Neural cell (in vitro differentiated cells): Measurements from ENCODE around the gene RWDD4. TPM values are rescaled to one million over a fixed set of nuclear protein-coding genes. Genes with fewer than 3 reads are reported as not detected.

ENCODE experiments used
- H2AFZ ChIP-seq: fragments of 200-600, 300-800 bp; sonication (generic), shearing (Covaris generic); 2 replicates; pipeline ENCODE4 v1.6.0; 2014; ENCODE audit warnings: low read depth, mild to moderate bottlenecking, antibody characterized with exemption, low read length, moderate library complexity
- H3F3A ChIP-seq: fragments of 200-600 bp; shearing (Covaris generic); 2 replicates; pipeline ENCODE4 v1.6.1; 2016; ENCODE audit warnings: mild to moderate bottlenecking, moderate library complexity, mixed read lengths, antibody characterized with exemption, low read length; ENCODE audit not compliant: insufficient read depth, poor library complexity, severe bottlenecking
- H3K27ac ChIP-seq: fragments of 200-600, 300-800 bp; sonication (generic), shearing (Covaris generic); 2 replicates; pipeline ENCODE4 v1.5.1; 2014; ENCODE audit warnings: mild to moderate bottlenecking, low read length, moderate library complexity
- H3K27me3 ChIP-seq: fragments of 300-800, 200-600 bp; sonication (generic), shearing (Covaris generic); 2 replicates; pipeline ENCODE4 v1.6.0; 2014; ENCODE audit warnings: mild to moderate bottlenecking, low read depth, low read length, moderate library complexity; ENCODE audit not compliant: insufficient read depth
- H3K36me3 ChIP-seq: fragments of 300-800, 200-600 bp; sonication (generic), shearing (Covaris generic); 2 replicates; pipeline ENCODE4 v1.5.1; 2014; ENCODE audit warnings: mild to moderate bottlenecking, antibody characterized with exemption, low read length, moderate library complexity; ENCODE audit not compliant: insufficient read depth
- H3K4me2 ChIP-seq: fragments of 300-800, 200-600 bp; sonication (generic), shearing (Covaris generic); 2 replicates; pipeline ENCODE4 v1.6.0; 2014; ENCODE audit warnings: mild to moderate bottlenecking, low read length
- H3K4me3 ChIP-seq: fragments of 300-800, 200-600 bp; sonication (generic), shearing (Covaris generic); 2 replicates; pipeline ENCODE4 v1.5.1; 2014; ENCODE audit warnings: mild to moderate bottlenecking, low read length, moderate library complexity
- H3K79me2 ChIP-seq: fragments of 200-600 bp; shearing (Covaris generic); replicated peaks from 2 replicates; pipeline ENCODE4 v1.6.0; 2014; ENCODE audit warnings: mild to moderate bottlenecking, low read length, moderate library complexity; ENCODE audit not compliant: insufficient read depth
- H3K9ac ChIP-seq: fragments of 300-800, 200-600 bp; sonication (generic), shearing (Covaris generic); 2 replicates; pipeline ENCODE4 v1.6.1; 2016; ENCODE audit warnings: mild to moderate bottlenecking, low read length, mixed read lengths
- H3K9me2 ChIP-seq: fragments of 200-600 bp; shearing (Covaris generic); 2 replicates; pipeline ENCODE4 v1.6.1; 2016; ENCODE audit warnings: mild to moderate bottlenecking, low read length, mixed read lengths; ENCODE audit not compliant: insufficient read depth
- H3K9me3 ChIP-seq: fragments of 200-600, 300-800 bp; sonication (generic), shearing (Covaris generic); 2 replicates; pipeline ENCODE4 v1.6.1; 2016; ENCODE audit warnings: mild to moderate bottlenecking, mixed run types, low read length, moderate library complexity, mixed read lengths
- H4K20me1 ChIP-seq: fragments of 200-600 bp; shearing (Covaris generic); 2 replicates; pipeline ENCODE4 v1.6.1; 2016; ENCODE audit warnings: mild to moderate bottlenecking, mixed run types; ENCODE audit not compliant: insufficient read depth
- CTCF ChIP-seq: fragments of 450-650 bp; IDR thresholded peaks from 2 replicates; pipeline ENCODE4 v1.5.1; 2014; ENCODE audit warnings: antibody characterized with exemption, mild to moderate bottlenecking, moderate library complexity; ENCODE audit not compliant: poor library complexity, severe bottlenecking
- EP300 ChIP-seq: fragments of 450-650 bp; conservative IDR thresholded peaks from 2 replicates; pipeline ENCODE4 v1.6.1; 2014; ENCODE audit warnings: antibody characterized with exemption, mild to moderate bottlenecking, moderate library complexity; ENCODE audit not compliant: poor library complexity, severe bottlenecking
- EZH2 ChIP-seq: fragments of 200-600, 300-800 bp; shearing (Covaris generic), sonication (generic); IDR thresholded peaks from 2 replicates; pipeline ENCODE4 v1.6.1; 2014; ENCODE audit warnings: antibody characterized with exemption, low read length, borderline replicate concordance, mild to moderate bottlenecking; ENCODE audit not compliant: insufficient read depth, poor library complexity, severe bottlenecking
- MXI1 ChIP-seq: fragments of 450-650 bp; conservative IDR thresholded peaks from 2 replicates; pipeline ENCODE4 v1.6.1; 2014; ENCODE audit warnings: antibody characterized with exemption, mild to moderate bottlenecking; ENCODE audit not compliant: poor library complexity, severe bottlenecking
- POLR2AphosphoS5 ChIP-seq: IDR thresholded peaks from 2 replicates; pipeline ENCODE4 v1.6.1; 2012
- RAD21 ChIP-seq: fragments of 450-650 bp; conservative IDR thresholded peaks from 2 replicates; pipeline ENCODE4 v1.6.1; 2014; ENCODE audit warnings: antibody characterized with exemption, mild to moderate bottlenecking, moderate library complexity
- REST ChIP-seq: IDR thresholded peaks from 2 replicates; pipeline ENCODE4 v1.6.1; 2012; ENCODE audit warnings: borderline replicate concordance
- SMC3 ChIP-seq: fragments of 450-650 bp; conservative IDR thresholded peaks from 2 replicates; pipeline ENCODE4 v1.6.1; 2014; ENCODE audit warnings: antibody characterized with exemption, mild to moderate bottlenecking, moderate library complexity; ENCODE audit not compliant: poor library complexity
- TAF1 ChIP-seq: IDR thresholded peaks from 2 replicates; pipeline ENCODE4 v1.6.1; 2012; ENCODE audit warnings: low read depth
- polyA plus RNA-seq: library from polyadenylated mRNA; depleted of rRNA; stranded (reverse); fragments of >200 nt; gene quantifications from 2 replicates; pipeline ENCODE4 v1.2.3, GENCODE V29; 2014

The RWDD4 gene
- polyA plus RNA-seq, 1 donor from 2014 or later, result 68.2 TPM

GRCh38 chr4:183610613-183611012 lies 48.4 kb downstream of the RWDD4 start:
- Histone ChIP-seq H3K9ac (no peak overlapping the region), H3K4me3 (no peak overlapping the region), H4K20me1 (no peaks in the 10 kb centered on the region), H2AFZ (no peak overlapping the region), H3K4me2 (no peak overlapping the region), H3K36me3 (no peaks in the 10 kb centered on the region), H3K9me3 (no peaks in the 10 kb centered on the region), H3K27me3 (no peaks in the 10 kb centered on the region), H3K9me2 (no peaks in the 10 kb centered on the region), H3K27ac (no peak overlapping the region), H3F3A (no peaks in the 10 kb centered on the region), H3K79me2 (no peaks in the 10 kb centered on the region)
- TF ChIP-seq RAD21, result no peak
- TF ChIP-seq MXI1, result no peak
- TF ChIP-seq CTCF, result no peak
- no peak for TF ChIP-seq EZH2
- no peak for TF ChIP-seq SMC3

GRCh38 chr4:183610033-183610432 lies 49.0 kb downstream of the RWDD4 start:
- Histone ChIP-seq H3K4me2 (no peak overlapping the region), H3K36me3 (no peaks in the 10 kb centered on the region), H3K79me2 (no peaks in the 10 kb centered on the region), H3K4me3 (no peak overlapping the region), H2AFZ (no peak overlapping the region), H4K20me1 (no peaks in the 10 kb centered on the region), H3K9me2 (no peaks in the 10 kb centered on the region), H3K9ac (no peak overlapping the region), H3F3A (no peaks in the 10 kb centered on the region), H3K27ac (no peak overlapping the region), H3K27me3 (no peaks in the 10 kb centered on the region), H3K9me3 (no peaks in the 10 kb centered on the region)
- TF ChIP-seq RAD21 (no peak), POLR2AphosphoS5 (no peak), MXI1 (no peak), TAF1 (no peak), EP300 (no peak), CTCF (no peak), REST (no peak), EZH2 (no peak), SMC3 (no peak)
